ENCODE measurements around the gene KRTAP3-2. TPM values are rescaled to one million over a fixed set of nuclear protein-coding genes. Genes with fewer than 3 reads are reported as not detected.

KRTAP3-2 gene
- total and polyA plus RNA-seq, 9 donors = 0.18 to 1.6 (median 0.49) TPM

- Histone ChIP-seq H3K4me3 (ENCODE audit: low read length) (no peak overlapping the region), H3K36me3 (ENCODE audit: control insufficient read depth, insufficient read depth, low read length) (no peaks in the 10 kb centered on the region), H3K9me3 (replicated peaks; ENCODE audit: control insufficient read depth, low read depth, low read length) (no peaks in the 10 kb centered on the region), H3K27ac (ENCODE audit: low read length) (no peak overlapping the region), H3K4me1 (ENCODE audit: control insufficient read depth, insufficient read depth, low read length) (peaks cover 6% of the 10 kb centered on the region), H3K27me3 (ENCODE audit: control insufficient read depth, insufficient read depth, low read length) (no peaks in the 10 kb centered on the region)
- no peak for DNase-seq
Observed at GRCh38 chr17:41010441-41010840, 10.7 kb upstream of the KRTAP3-2 start.

GRCh38 chr17:41009936-41010335 lies 10.2 kb upstream of the KRTAP3-2 start:
- peaks cover 6% of the 10 kb centered on the region for H3K4me1 ChIP-seq (ENCODE audit: control insufficient read depth, insufficient read depth, low read length)
- DNase-seq = no peak
- H3K9me3 ChIP-seq (replicated peaks; ENCODE audit: control insufficient read depth, low read depth, low read length) = no peaks in the 10 kb centered on the region
- no peaks in the 10 kb centered on the region for H3K36me3 ChIP-seq (ENCODE audit: control insufficient read depth, insufficient read depth, low read length)
- H3K27ac ChIP-seq (ENCODE audit: low read length) = no peak overlapping the region
- no peak overlapping the region for H3K4me3 ChIP-seq (ENCODE audit: low read length)
- no CpG with 5 or more reads among the region's 1 CpG for WGBS (ENCODE audit: insufficient coverage)
- no peaks in the 10 kb centered on the region for H3K27me3 ChIP-seq (ENCODE audit: control insufficient read depth, insufficient read depth, low read length)

GRCh38 chr17:41009301-41009760 lies 9.6 kb upstream of the KRTAP3-2 start:
- no peak for DNase-seq
- H3K27me3 ChIP-seq (ENCODE audit: control insufficient read depth, insufficient read depth, low read length) = no peaks in the 10 kb centered on the region
- WGBS (ENCODE audit: insufficient coverage) = no CpG with 5 or more reads among the region's 4 CpGs
- no peaks in the 10 kb centered on the region for H3K36me3 ChIP-seq (ENCODE audit: control insufficient read depth, insufficient read depth, low read length)
- H3K4me3 ChIP-seq (ENCODE audit: low read length) = no peak overlapping the region
- no peaks in the 10 kb centered on the region for H3K9me3 ChIP-seq (replicated peaks; ENCODE audit: control insufficient read depth, low read depth, low read length)
- peaks cover 6% of the 10 kb centered on the region for H3K4me1 ChIP-seq (ENCODE audit: control insufficient read depth, insufficient read depth, low read length)
- H3K27ac ChIP-seq (ENCODE audit: low read length) = no peak overlapping the region

- no peak within 1 kb of the TSS for H3K27ac ChIP-seq (ENCODE audit: low read length)
- peak; percentile 13 for DNase-seq
- no peaks in the 10 kb centered on the region for H3K27me3 ChIP-seq (ENCODE audit: control insufficient read depth, insufficient read depth, low read length)
- H3K4me1 ChIP-seq (ENCODE audit: control insufficient read depth, insufficient read depth, low read length) = peaks cover 6% of the 10 kb centered on the region
- H3K9me3 ChIP-seq (replicated peaks; ENCODE audit: control insufficient read depth, low read depth, low read length) = no peaks in the 10 kb centered on the region
- no peaks in the 10 kb centered on the region for H3K36me3 ChIP-seq (ENCODE audit: control insufficient read depth, insufficient read depth, low read length)
- no peak within 1 kb of the TSS for H3K4me3 ChIP-seq (ENCODE audit: low read length)
- 86% methylated on average over 6 of the region's 8 CpGs for WGBS (ENCODE audit: insufficient coverage)
Observed at GRCh38 chr17:41008811-41009210, 9.1 kb upstream of the KRTAP3-2 start, which contains the start of gene KRTAP3-1. KRTAP3-1 (minus strand) TSS chr17:41009128; CDS start chr17:41009074, 54 bp downstream.

GRCh38 chr17:41004397-41004796 lies 4.7 kb upstream of the KRTAP3-2 start:
- Histone ChIP-seq H3K27me3 (ENCODE audit: control insufficient read depth, insufficient read depth, low read length) (no peaks in the 10 kb centered on the region), H3K4me3 (ENCODE audit: low read length) (no peak overlapping the region), H3K36me3 (ENCODE audit: control insufficient read depth, insufficient read depth, low read length) (no peaks in the 10 kb centered on the region), H3K27ac (ENCODE audit: low read length) (no peak overlapping the region), H3K4me1 (ENCODE audit: control insufficient read depth, insufficient read depth, low read length) (peaks cover 2% of the 10 kb centered on the region), H3K9me3 (replicated peaks; ENCODE audit: control insufficient read depth, low read depth, low read length) (no peaks in the 10 kb centered on the region)
- no peak for DNase-seq
- 94% methylated on average over 2 of the region's 3 CpGs for WGBS (ENCODE audit: insufficient coverage)

- Histone ChIP-seq H3K4me3 (ENCODE audit: low read length) (no peak overlapping the region), H3K4me1 (ENCODE audit: control insufficient read depth, insufficient read depth, low read length) (peaks cover 2% of the 10 kb centered on the region), H3K36me3 (ENCODE audit: control insufficient read depth, insufficient read depth, low read length) (no peaks in the 10 kb centered on the region), H3K27ac (ENCODE audit: low read length) (no peak overlapping the region), H3K27me3 (ENCODE audit: control insufficient read depth, insufficient read depth, low read length) (no peaks in the 10 kb centered on the region), H3K9me3 (replicated peaks; ENCODE audit: control insufficient read depth, low read depth, low read length) (no peaks in the 10 kb centered on the region)
- no peak for DNase-seq
- no CpG with 5 or more reads among the region's 4 CpGs for WGBS (ENCODE audit: insufficient coverage)
Observed at GRCh38 chr17:41003926-41004325, 4.2 kb upstream of the KRTAP3-2 start.

- H3K36me3 ChIP-seq (ENCODE audit: control insufficient read depth, insufficient read depth, low read length) = no peaks in the 10 kb centered on the region
- no peak overlapping the region for H3K4me3 ChIP-seq (ENCODE audit: low read length)
- H3K4me1 ChIP-seq (ENCODE audit: control insufficient read depth, insufficient read depth, low read length) = no peaks in the 10 kb centered on the region
- H3K27ac ChIP-seq (ENCODE audit: low read length) = no peak overlapping the region
- WGBS (ENCODE audit: insufficient coverage) = 27% methylated on average over 2 of the region's 5 CpGs
- no peaks in the 10 kb centered on the region for H3K27me3 ChIP-seq (ENCODE audit: control insufficient read depth, insufficient read depth, low read length)
- no peaks in the 10 kb centered on the region for H3K9me3 ChIP-seq (replicated peaks; ENCODE audit: control insufficient read depth, low read depth, low read length)
- DNase-seq = no peak
Observed at GRCh38 chr17:41002814-41003213, 3.1 kb upstream of the KRTAP3-2 start.

- no peak overlapping the region for H3K27ac ChIP-seq (ENCODE audit: low read length)
- H3K4me1 ChIP-seq (ENCODE audit: control insufficient read depth, insufficient read depth, low read length) = no peaks in the 10 kb centered on the region
- H3K36me3 ChIP-seq (ENCODE audit: control insufficient read depth, insufficient read depth, low read length) = no peaks in the 10 kb centered on the region
- no peak overlapping the region for H3K4me3 ChIP-seq (ENCODE audit: low read length)
- no peaks in the 10 kb centered on the region for H3K27me3 ChIP-seq (ENCODE audit: control insufficient read depth, insufficient read depth, low read length)
- DNase-seq = no peak
- 100% methylated on average over 2 of the region's 4 CpGs for WGBS (ENCODE audit: insufficient coverage)
- no peaks in the 10 kb centered on the region for H3K9me3 ChIP-seq (replicated peaks; ENCODE audit: control insufficient read depth, low read depth, low read length)
Observed at GRCh38 chr17:41001795-41002194, 2.1 kb upstream of the KRTAP3-2 start.

- Histone ChIP-seq H3K27ac (ENCODE audit: low read length) (no peak overlapping the region), H3K27me3 (ENCODE audit: control insufficient read depth, insufficient read depth, low read length) (peaks cover 3% of the 10 kb centered on the region), H3K4me1 (ENCODE audit: control insufficient read depth, insufficient read depth, low read length) (no peaks in the 10 kb centered on the region), H3K4me3 (ENCODE audit: low read length) (no peak overlapping the region), H3K9me3 (replicated peaks; ENCODE audit: control insufficient read depth, low read depth, low read length) (no peaks in the 10 kb centered on the region), H3K36me3 (ENCODE audit: control insufficient read depth, insufficient read depth, low read length) (no peaks in the 10 kb centered on the region)
- DNase-seq = no peak
- 65% methylated on average over 2 of the region's 2 CpGs for WGBS (ENCODE audit: insufficient coverage)
Observed at GRCh38 chr17:40997361-40997760, 2.3 kb downstream of the KRTAP3-2 start.

- Histone ChIP-seq H3K4me1 (ENCODE audit: control insufficient read depth, insufficient read depth, low read length) (no peaks in the 10 kb centered on the region), H3K36me3 (ENCODE audit: control insufficient read depth, insufficient read depth, low read length) (no peaks in the 10 kb centered on the region), H3K9me3 (replicated peaks; ENCODE audit: control insufficient read depth, low read depth, low read length) (no peaks in the 10 kb centered on the region), H3K4me3 (ENCODE audit: low read length) (no peak overlapping the region), H3K27ac (ENCODE audit: low read length) (no peak overlapping the region), H3K27me3 (ENCODE audit: control insufficient read depth, insufficient read depth, low read length) (peaks cover 3% of the 10 kb centered on the region)
- WGBS (ENCODE audit: insufficient coverage) = 60% methylated on average over 1 of the region's 4 CpGs
- no peak for DNase-seq
Observed at GRCh38 chr17:40996829-40997228, 2.9 kb downstream of the KRTAP3-2 start.

- Histone ChIP-seq H3K9me3 (replicated peaks; ENCODE audit: control insufficient read depth, low read depth, low read length) (no peaks in the 10 kb centered on the region), H3K27ac (ENCODE audit: low read length) (no peak overlapping the region), H3K36me3 (ENCODE audit: control insufficient read depth, insufficient read depth, low read length) (no peaks in the 10 kb centered on the region), H3K27me3 (ENCODE audit: control insufficient read depth, insufficient read depth, low read length) (peaks cover 3% of the 10 kb centered on the region), H3K4me3 (ENCODE audit: low read length) (no peak overlapping the region), H3K4me1 (ENCODE audit: control insufficient read depth, insufficient read depth, low read length) (no peaks in the 10 kb centered on the region)
- WGBS (ENCODE audit: insufficient coverage) = no CpG with 5 or more reads among the region's 1 CpG
- DNase-seq = no peak
Observed at GRCh38 chr17:40995116-40995515, 4.6 kb downstream of the KRTAP3-2 start.

Measured in muscle of leg (tissue), 11 donors.